Omental fat pad (tissue), 4 donors: Measurements from ENCODE around the gene ARMCX5. TPM values are rescaled to one million over a fixed set of nuclear protein-coding genes. Genes with fewer than 3 reads are reported as not detected.

Experiments used
- ATAC-seq: fragments of 150-250 bp; one replicate; pipeline ENCODE4 v1.9.1; 2016; ENCODE audit warnings: mild to moderate bottlenecking, moderate library complexity; ENCODE audit not compliant: low FRiP score
- DNase-seq: peaks from one replicate; pipeline ENCODE4 v3.0.0-alpha.2; 2019; ENCODE audit warnings: low spot score
- total RNA-seq, 4 donors: library from RNA; depleted of rRNA; stranded (reverse); fragments of >200 nt; gene quantifications; one replicate each; pipeline ENCODE4 v1.1.0, GENCODE V29; 2016
- TF ChIP-seq, protein P1 (sequence below), 3 donors: fragments of 450-650 bp; IDR thresholded peaks; one replicate each; pipeline ENCODE4 v1.5.1; 2016 to 2017; ENCODE audit warnings: antibody characterized with exemption in 3 of 3, mild to moderate bottlenecking in 3 of 3, moderate library complexity in 2 of 3

The ARMCX5 gene
- 10 to 100 TPM in 1 of 4 donors, 1 to 10 TPM in 3; 8.4 to 16.6 (median 9.4) TPM for total RNA-seq

- peak; percentile 37 for DNase-seq
- peak; percentile 91 for ATAC-seq
- TF ChIP-seq, protein P1, sequence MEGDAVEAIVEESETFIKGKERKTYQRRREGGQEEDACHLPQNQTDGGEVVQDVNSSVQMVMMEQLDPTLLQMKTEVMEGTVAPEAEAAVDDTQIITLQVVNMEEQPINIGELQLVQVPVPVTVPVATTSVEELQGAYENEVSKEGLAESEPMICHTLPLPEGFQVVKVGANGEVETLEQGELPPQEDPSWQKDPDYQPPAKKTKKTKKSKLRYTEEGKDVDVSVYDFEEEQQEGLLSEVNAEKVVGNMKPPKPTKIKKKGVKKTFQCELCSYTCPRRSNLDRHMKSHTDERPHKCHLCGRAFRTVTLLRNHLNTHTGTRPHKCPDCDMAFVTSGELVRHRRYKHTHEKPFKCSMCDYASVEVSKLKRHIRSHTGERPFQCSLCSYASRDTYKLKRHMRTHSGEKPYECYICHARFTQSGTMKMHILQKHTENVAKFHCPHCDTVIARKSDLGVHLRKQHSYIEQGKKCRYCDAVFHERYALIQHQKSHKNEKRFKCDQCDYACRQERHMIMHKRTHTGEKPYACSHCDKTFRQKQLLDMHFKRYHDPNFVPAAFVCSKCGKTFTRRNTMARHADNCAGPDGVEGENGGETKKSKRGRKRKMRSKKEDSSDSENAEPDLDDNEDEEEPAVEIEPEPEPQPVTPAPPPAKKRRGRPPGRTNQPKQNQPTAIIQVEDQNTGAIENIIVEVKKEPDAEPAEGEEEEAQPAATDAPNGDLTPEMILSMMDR (IDR thresholded peaks at IDR 0.05), result no peak
These were observed at the start of gene ARMCX5 for GRCh38 chrX:102599084-102599950. Gene ARMCX5 (plus strand): TSS chrX:102599515. CDS start chrX:102602142, 2,627 bp downstream.

DNA sequence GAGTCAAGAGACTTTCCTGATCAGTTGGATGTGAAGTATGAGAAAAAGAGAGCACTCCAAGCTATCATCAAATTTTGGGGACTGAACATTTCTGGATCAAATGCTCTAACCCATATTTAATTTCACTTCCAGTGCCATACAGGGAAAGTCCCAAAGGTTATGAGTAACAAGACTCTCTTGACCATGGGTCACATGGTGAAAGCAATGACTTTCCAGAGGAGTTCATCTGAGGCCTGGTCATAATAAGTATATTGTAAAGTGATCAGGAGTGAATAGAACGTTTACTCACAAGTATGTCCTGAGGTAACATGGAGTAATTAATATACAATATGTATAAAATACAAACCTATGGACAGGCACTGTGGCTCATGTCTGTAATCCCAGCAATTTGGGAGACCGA, 40.7 kb upstream of the ARMCX5 start:
- TF ChIP-seq, protein P1 (IDR thresholded peaks at IDR 0.05), result no peak
- ATAC-seq (no peak), DNase-seq (no peak)

GRCh38 chrX:102560423-102561068, 38.8 kb upstream of the ARMCX5 start:
- ATAC-seq (no peak), DNase-seq (no peak)
- TF ChIP-seq, protein P1 (IDR thresholded peaks at IDR 0.05), result no peak

- ATAC-seq (no peak), DNase-seq (no peak)
- TF ChIP-seq, protein P1 (IDR thresholded peaks at IDR 0.05), result no peak
These were observed 18.4 kb upstream of the ARMCX5 start for GRCh38 chrX:102580891-102581290.

- DNase-seq, result no peak
- TF ChIP-seq, protein P1 (IDR thresholded peaks at IDR 0.05), result no peak
- ATAC-seq, result no peak
These were observed 5.9 kb upstream of the ARMCX5 start for GRCh38 chrX:102593367-102593766.

DNA sequence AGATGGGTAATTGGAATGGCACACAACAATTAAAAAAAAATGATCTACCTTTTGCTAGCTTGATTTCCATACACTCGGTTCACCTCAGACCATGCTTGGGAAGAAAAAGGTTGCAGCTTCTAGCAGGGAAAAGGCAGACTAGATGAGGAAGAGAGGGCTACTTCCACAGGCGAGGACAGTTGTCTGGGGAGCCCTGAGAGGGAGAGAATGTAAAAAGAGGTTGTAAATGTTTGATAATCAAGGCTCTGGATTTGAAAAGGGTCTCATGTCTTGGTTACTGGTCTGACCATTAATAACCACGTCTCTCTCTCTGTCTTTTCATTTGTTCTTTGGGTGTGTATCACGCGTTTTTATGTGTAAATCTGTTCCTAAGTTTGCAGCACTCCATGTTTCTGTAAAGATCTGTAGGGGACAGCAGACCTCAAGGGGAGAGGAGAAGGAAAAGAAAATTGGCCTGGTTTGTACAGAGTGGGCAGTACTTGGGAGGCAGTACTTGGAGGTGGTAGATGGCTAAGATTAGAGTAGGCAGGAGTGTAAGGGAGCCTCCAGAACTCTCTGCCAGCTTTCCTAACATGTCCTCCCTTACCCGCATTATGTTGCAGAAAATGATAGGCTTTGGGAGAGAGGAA, 750 bp downstream of the ARMCX5 start:
- TF ChIP-seq, protein P1 (IDR thresholded peaks at IDR 0.05), result no peak
- ATAC-seq (peak; percentile 2), DNase-seq (no peak)
